NCI-H774 (cell line): ENCODE measurements around the gene CNTNAP2.
A peak's percentile ranks its signal among the peaks of the same experiment; 100 is the strongest.

ENCODE experiments used
- DNase-seq: peaks from one replicate; lab custom pipeline; 2025; lab: John Stamatoyannopoulos, UW

CNTNAP2 gene

DNA sequence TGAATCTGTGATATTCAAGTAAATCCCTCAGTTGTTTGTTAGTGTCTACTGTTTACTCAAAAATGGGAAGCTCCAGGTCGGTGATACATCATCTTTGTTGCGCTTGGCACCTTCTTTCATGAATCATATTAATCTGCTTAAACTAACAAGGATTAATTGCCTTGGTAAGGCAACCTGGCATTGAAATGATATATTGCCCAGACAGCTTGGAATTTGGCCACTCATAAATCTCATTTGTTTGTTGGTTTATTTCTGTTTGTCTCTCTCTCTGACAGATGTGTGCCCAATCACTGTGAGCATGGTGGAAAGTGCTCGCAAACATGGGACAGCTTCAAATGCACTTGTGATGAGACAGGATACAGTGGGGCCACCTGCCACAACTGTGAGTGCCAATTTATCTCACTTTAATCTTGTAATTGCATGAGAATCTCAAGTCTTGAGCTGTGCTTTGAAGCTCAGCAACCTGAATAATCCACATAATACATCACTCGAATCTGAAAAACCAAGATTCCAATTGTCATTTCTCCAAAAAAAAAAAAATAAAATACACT is 1369.1 kb downstream of the CNTNAP2 start:
- peak; percentile 17 for DNase-seq

DNA sequence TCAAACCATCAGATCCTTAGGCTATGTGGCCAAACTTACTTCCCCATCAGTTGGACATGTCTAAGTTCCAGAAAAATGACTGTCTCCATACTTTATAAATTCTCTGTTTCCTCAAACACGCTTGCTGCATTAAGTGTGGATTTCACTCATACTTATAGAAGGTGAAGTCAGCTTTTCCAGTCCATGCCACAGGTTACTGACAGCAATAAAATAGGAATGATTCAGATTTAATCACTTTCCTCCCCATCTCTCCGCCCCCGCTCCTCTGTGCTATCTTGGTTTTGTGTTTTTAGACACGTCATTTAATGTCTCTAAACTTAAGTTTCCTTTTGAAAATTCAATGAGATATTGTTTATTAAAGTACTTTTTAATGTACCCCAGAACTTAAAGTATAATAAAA is 1376.0 kb downstream of the CNTNAP2 start:
- no peak for DNase-seq

DNA sequence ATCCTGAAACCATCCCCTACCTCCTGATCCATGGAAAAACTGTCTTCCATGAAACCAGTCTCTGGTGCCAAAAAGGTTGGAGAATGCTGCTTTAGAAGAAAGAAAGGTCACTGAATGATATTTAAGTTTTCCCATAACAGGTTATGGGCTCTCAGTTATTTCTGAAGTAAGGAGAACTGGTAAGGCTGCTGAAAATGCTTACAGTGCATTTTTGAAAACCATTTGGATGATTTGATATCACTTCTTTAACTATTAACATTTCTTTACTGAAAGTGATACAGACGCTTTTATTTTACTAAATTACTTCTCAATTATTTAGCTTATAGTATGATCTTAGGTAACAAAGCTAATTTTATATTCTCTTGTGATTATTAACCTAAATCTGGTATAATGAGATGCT is 1379.6 kb downstream of the CNTNAP2 start:
- no peak for DNase-seq

DNA sequence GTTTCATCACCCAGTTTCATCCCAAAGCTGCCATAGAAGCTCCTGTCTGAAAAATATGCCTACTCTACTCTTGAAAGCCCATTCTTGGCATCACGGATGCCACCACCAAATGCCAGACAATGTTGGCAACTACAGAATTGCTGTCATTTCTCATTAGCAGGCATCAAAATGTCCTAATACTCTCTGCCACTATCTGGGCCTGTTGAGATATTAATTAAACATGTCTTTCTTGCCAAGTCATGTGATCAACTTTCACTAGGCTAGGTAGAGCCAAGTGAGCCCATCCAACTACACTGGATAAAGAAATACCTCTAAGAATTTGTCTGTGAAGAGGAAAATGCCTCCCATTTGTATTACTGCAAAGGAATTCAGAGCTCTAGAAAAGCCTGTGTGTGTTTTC is 1380.6 kb downstream of the CNTNAP2 start:
- DNase-seq: no peak

DNA sequence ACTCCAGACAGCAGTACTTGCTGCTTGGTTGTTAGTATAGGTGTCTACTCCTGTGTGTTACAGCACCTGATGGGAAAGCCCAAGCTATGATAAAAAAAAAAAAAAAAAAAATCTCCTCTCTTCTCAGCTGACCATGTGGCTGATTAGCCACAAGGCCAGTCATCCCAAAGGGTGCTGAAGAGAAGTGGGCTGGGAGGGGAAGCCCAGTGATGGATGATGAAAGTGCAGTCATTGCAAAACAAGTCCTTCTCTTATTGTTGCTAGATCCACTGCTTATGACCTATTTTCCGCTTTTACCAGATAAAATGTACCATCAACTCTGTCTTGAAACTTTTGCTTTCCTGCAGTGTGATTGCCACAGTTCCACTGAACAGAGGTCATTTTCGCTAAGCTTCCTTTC is 1381.5 kb downstream of the CNTNAP2 start:
- no peak for DNase-seq

DNA sequence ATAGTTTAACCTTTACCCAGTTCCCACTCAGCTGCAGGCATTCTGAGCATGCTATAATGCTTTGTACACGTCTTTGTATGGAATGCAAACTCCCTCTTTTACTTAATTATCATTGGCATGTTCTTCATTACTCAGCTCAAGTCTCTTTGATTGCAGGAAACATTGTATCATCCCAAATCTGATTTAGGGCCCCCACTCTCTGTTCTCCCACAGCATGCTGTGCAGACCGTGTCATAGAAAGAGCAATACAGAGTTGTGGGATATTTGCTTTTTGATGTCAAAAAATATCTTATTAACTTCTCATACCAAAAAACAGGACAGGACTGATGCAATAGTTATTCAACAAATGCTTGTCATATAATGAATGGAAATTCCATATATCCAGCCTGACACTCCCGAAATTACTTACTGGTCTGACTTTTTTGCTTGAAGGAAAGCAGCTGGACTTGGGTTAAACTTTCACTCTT is 1392.5 kb downstream of the CNTNAP2 start:
- no peak for DNase-seq

DNA sequence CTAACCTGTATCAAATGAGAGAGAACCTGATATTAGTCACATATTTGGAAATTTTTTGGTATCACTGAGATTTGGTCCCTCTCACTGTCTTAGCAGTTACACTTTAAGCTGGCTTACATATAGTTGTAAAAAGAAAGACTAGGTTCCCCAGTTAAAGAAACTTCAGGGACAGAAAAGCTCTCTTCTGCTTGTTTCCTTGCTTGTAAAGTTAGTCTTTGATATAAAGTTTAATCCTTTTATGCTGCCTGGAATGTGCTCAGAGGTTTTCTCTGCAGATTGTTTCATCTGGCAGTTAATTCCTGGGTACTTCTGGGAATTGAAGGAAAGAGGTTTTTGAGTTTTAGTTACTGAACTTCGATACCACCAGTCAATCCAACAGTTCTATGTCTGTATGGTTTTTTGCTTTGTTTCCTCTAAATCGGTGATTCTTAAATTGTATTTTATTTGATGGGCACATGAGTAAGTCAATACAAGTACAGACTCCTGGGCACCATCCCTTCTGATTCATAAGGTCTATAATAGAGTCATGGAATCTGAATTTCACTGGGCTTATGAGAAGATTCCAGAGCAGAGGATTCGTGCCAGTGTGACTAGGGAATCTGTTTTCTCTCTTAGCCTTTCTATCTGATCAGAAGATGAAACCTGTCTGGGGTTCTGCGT is 1393.1 kb downstream of the CNTNAP2 start:
- no peak for DNase-seq

DNA sequence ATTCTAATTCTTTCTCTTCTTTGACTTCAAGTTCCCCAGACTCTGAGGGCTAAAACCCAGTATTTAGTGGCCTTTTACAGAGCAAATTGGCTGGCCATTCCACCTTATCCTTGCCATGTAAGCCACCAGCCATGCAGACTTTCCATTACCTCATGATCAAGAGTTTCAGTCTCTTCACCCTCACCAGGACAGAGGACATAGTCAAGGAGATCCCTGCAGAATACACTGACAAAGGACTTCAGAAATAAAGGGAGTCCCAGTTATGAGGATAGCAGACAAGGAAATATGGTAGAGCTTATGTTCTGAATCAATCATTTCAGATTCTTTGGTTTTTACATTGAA is 1393.6 kb downstream of the CNTNAP2 start:
- no peak for DNase-seq

DNA sequence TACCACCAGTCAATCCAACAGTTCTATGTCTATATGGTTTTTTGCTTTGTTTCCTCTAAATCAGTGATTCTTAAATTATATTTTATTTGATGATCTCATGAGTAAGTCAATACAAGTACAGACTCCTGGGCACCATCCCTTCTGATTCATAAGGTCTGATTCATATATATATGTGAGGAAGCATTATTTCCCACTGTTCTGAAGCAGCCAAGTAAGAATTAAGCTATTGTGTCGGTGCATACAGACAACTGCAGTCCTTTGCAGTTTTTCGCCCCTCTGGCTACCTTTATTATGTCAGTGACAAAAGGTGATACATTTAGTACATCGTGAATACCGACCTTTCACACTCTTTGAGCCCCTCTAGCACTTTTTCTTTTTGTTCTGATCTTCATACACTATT is 1394.3 kb downstream of the CNTNAP2 start:
- no peak for DNase-seq

DNA sequence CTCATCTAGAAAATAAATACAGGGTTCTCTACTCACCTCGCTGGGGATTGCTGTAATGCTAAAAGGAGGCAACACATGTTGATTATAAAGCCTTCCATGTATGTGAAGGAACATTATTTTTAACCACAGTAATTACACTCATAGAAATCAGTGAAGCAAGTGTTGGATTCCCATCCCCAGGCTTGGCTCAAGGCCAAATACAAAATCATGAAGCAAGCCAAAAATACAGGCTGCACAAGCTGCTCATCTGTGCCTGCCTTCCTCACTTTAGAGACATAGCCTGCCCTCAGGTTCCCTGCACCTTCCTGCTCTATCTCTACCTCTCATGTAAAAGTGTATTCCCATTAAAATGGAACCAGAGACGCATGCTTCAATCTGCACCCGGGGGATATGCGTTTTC is 1396.8 kb downstream of the CNTNAP2 start:
- no peak for DNase-seq

DNA sequence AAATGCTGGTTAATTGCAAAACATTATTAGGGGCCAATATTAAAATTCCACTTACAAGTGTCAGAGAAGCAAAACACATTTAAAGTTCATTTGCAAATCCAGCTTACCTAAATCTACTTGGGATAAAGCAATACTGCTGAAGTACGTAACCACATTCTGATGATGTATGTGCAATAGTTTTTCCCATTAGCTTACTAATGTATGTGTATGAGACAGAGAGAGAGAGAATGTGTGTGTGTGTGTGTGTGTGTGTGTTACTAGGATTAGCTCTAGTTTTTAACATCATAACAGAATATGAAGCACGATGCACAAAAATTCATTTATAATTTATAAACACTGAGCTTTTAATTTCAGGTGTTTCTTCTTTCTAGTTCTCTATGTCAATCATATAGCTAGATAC is 1399.8 kb downstream of the CNTNAP2 start:
- DNase-seq: no peak

DNA sequence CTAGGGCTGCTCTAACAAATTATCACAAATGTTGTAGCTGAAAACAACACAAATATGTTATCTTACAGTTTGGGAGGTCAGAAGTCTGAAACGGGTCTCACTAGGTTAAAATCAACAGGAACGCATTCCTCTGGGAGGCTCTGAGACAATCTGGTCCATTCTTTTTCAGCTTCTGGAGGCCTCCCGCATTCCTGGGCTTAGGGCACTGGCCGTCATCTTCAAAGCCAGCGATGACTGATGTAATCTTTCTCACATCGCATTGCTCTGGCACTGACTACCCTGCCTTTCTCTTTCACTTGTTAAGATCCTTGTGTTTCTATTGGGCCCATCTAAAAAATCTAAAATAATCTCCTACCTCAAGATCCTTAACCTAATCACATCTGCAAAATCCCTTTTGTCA is 1402.5 kb downstream of the CNTNAP2 start:
- DNase-seq: no peak

DNA sequence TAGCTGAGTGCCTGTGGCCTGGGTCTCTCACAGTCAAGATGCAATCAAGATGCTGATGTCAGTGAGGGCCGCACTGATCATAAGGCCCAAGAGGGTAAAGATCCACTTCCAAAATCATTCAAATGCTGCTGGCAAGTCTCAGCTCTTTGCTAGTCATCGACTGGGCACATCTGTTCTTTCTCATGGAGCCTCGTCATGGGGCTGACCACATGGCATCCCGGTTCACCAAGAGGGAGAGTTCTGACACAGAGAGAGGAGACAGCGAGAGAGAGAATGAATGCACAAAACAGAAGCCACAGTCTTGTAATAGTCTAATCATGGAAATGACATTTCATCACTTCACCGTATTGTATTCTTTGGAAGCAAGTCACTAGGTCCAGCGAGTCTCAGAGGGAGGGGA is 1406.5 kb downstream of the CNTNAP2 start:
- no peak for DNase-seq

DNA sequence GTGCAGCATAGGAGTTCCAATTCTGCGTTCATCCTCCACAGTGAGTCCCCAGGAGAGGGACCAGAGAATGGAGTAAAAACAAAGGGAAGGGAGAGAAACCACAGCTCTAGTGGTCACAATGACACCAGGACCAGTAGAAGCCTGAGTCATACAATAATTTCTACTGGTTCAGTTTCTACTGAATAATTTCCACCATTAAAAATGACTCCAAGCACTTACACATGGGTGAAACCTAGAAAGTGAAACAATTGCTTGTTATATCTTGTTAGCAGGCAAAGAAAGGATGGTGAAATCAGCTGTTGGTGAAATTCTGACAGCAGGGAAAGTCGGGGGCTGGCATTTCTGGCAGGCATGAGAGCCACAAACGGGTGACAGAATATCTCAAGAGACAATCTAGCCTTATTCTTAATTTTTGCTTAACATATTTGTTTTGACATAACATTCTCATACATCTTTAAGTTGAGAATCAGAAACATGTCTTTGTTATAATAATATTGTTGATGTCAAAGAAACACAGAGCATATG is 1408.2 kb downstream of the CNTNAP2 start:
- no peak for DNase-seq

DNA sequence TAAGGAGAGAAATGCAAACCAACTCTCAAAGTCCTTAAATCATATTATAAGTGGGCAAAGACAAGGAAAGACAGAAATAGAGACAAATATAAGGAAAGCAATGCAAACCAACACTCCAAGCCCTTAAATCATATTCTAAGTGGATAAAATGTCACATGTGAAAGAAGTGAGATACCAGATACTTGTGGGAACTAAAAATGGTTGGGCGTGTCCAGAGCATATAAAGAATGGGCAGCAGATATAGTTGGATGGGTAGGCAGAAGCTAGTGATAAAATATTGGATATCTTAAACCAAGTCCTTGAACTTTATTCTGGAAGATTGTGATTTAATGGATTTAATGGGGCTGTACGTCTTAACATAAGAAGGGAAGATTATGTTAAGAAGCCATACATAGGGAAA is 1408.7 kb downstream of the CNTNAP2 start:
- DNase-seq: no peak

DNA sequence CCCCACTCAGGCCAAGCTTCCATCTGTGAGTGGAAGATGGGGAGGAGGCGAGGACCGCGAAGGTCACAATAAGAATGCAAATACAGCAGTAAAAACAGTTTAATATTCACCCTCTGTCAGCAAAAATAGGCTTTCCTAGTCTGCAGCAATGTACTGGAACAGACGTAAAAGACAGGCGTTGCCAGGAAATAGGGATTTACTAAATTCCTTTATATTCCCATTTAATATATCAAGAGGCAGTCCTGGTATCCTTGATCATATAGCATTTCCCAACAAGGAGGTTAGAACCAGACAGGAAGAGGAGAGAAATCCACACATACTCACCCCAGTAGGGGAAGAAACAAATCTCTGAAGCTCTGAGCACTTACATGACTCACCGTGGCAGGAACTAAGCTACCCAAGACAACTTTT is 1419.1 kb downstream of the CNTNAP2 start:
- no peak for DNase-seq

DNA sequence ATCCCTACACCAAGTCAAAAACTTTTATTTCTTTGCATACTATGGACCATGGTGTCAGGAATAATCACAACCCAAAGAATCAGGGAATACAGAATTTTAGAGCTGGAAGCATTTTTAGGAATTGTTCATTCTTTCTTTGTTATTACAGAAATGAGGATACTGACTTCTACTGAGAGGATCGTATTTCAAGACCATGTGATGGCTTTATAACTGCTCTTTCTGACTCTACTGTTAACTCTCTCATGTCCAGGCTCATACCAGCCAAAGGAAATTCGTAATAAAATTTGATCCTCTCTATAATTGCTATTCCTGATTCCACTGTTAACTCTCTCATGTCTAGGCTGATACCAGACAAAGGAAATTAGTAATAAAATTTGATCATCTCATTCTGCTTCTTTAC is 1423.1 kb downstream of the CNTNAP2 start:
- DNase-seq: no peak

DNA sequence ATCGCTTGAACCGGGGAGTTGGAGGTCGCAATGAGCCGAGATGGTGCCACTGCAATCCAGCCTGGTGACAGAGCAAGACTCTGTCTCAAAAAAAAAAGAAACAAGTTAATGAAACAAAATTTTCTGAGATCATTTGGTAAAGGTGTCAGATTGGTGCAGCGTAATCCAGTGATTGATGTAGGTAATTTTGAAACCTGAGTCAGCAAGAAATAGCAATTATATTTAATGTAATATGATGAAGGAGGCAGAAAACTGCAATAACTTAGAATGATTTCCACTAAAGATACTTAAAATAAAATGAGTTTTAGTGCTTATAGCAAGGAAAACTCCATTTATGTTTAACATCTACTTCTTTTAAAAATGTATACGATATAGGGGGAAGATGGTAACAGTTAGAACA is 1424.1 kb downstream of the CNTNAP2 start:
- DNase-seq: no peak

DNA sequence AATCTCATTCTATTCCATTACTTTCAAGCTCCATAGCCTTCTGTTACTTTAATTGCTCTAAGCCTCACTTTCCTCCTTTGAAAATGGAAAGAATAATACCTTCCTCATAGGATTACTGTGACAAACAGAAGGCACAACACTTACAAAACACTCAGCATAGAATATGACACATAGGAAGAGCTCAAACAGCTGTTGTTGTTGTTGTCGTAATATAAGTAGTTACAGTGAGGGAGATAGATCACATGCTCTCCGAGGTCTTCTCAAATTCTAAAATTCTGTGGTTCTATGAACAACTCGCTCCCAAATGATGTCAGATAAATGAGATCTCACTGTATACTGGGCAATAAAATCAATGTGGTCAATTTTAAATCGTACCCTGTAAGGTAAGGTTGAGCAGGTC is 1424.7 kb downstream of the CNTNAP2 start:
- no peak for DNase-seq

DNA sequence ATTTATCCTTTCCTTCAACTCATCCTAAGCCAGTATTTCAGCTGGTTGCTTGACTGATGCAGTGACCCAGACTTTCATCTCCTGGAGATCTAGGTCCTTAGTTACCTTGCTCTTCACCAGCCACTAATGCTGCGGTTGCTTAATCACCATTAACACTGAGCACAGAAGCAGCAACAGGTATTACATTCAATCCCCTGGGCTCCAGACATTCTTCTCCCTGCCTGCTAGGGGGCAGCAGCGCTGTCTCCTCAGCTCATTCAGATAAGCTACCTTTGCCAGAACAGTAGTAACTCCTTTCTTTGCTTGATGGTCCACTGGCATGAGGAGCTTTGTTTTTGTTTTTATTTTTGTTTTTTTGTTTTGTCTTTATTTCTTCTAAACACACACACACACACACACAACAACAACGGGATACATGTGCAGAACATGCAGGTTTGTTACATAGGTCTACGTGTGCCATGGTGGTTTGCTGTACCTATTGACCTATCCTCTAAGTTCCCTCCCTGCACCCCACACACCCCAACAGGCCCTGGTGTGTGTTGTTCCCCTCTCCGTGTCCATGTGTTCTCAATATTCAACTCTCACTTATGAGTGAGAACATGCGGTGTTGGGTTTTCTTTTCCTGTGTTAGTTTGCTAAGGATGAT is 1430.8 kb downstream of the CNTNAP2 start:
- DNase-seq: no peak

DNA sequence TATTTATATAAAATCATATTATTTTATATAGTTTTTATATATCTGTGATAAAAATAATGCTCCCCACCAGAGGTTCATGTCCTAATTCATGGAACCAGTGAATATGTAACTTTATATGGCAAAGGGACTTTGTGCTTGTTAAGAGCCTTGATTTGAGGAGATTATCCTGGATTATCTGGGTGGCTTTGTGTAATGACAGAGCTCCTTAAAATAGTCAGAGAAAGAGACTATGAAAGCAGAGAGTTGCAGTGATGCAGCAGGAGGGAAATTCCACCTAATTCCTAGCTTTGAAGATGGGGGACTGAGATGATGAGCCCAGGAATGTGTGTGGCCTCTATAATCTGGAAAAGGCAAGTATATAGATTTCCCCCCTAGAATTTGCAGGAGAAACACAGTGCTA is 1439.7 kb downstream of the CNTNAP2 start:
- no peak for DNase-seq

DNA sequence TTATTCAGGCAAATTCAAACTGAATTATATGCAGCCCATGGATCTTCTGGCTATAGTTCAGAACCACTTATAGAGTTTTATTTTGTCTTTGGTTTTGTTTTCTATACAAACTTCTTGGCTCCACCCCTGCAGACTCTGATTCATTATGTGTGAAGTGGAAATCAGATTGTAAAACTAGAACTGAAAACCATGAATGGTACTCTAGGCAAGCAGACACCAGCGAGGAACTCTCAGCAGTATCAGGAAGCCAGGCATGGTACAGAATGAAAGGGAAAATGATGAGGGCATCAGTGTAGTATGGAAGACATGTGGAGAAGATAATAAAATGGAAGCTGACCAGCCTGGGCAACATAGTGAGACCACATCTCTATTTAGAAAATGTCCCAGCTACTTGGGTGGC is 1447.1 kb downstream of the CNTNAP2 start:
- DNase-seq: no peak

DNA sequence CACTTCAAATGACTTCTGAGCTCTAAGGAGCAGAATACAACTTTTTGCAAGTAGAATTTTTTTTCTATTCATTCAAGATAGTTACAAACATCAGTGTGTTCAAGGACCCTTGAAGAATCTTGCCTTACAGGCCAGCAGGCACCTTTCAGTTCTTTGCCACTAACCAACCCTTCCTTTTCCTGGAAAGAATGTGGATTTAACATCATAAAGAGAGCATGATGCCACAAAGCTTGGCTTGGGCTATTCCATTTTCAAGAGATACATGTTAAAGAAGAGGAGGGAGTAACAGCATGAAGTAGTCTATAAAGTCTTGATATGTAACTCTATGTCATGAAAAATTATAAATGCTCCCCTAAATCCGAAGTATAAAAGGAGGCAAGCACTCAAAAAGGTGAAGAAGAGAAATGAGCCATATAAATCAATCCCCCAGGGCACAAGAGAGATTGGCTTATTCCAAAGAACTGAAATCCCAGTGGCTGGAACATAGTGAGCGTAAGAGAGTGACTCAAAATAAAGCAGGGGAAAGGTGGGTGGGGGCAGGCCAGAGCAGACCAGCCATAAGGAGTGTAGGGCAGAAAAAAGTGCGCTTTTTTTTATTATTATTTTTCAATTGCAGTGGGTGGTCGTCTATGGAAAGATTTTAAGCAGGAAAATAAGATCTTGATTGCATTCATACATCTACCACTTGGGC is 1448.3 kb downstream of the CNTNAP2 start:
- DNase-seq: no peak
